Nephron progenitor cell (in vitro differentiated cells): ENCODE results near the gene CAMTA1.

Source experiments
- DNase-seq: peaks from one replicate; pipeline ENCODE4 v3.0.0; 2021
- H3K27ac Mint-ChIP-seq: 2 replicates; pipeline ENCODE4 v1.8.0; 2021; ENCODE audit warnings: mild to moderate bottlenecking, moderate library complexity, mixed read lengths
- H3K27me3 Mint-ChIP-seq: 2 replicates; pipeline ENCODE4 v1.8.0; 2021; ENCODE audit warnings: mild to moderate bottlenecking, low read depth, mixed read lengths; ENCODE audit not compliant: poor library complexity
- H3K36me3 Mint-ChIP-seq: 2 replicates; pipeline ENCODE4 v1.8.0; 2021; ENCODE audit warnings: low read depth, mixed read lengths
- H3K4me1 Mint-ChIP-seq: 2 replicates; pipeline ENCODE4 v1.8.0; 2021; ENCODE audit warnings: mixed read lengths
- H3K4me3 Mint-ChIP-seq: 2 replicates; pipeline ENCODE4 v1.8.0; 2021; ENCODE audit warnings: mild to moderate bottlenecking, moderate library complexity, mixed read lengths
- H3K9me3 Mint-ChIP-seq: 2 replicates; pipeline ENCODE4 v1.8.0; 2021; ENCODE audit warnings: mild to moderate bottlenecking, moderate library complexity, mixed read lengths
- CTCF ChIP-seq: fragments of 200-600 bp; sonication (generic); IDR thresholded peaks from 2 replicates; pipeline ENCODE4 v1.5.0; 2021; ENCODE audit warnings: antibody characterized with exemption

Gene CAMTA1

GRCh38 chr1:7641587-7642417, 856.5 kb downstream of the CAMTA1 start:
- no peak overlapping the region for H3K4me3 Mint-ChIP-seq
- no peaks in the 10 kb centered on the region for H3K9me3 Mint-ChIP-seq
- TF ChIP-seq CTCF = no peak
- peak; percentile 35 for DNase-seq
- H3K27me3 Mint-ChIP-seq = peaks cover 2% of the 10 kb centered on the region
- no peak overlapping the region for H3K27ac Mint-ChIP-seq
- H3K36me3 Mint-ChIP-seq = no peaks in the 10 kb centered on the region
- peaks cover 40% of the 10 kb centered on the region for H3K4me1 Mint-ChIP-seq

- H3K27me3 Mint-ChIP-seq = peaks cover 2% of the 10 kb centered on the region
- H3K4me1 Mint-ChIP-seq = peaks cover 40% of the 10 kb centered on the region
- H3K4me3 Mint-ChIP-seq = no peak overlapping the region
- no peak for DNase-seq
- no peaks in the 10 kb centered on the region for H3K36me3 Mint-ChIP-seq
- no peak for TF ChIP-seq CTCF
- H3K27ac Mint-ChIP-seq = no peak overlapping the region
- H3K9me3 Mint-ChIP-seq = no peaks in the 10 kb centered on the region
Measured at GRCh38 chr1:7642418-7642704, 857.1 kb downstream of the CAMTA1 start.

GRCh38 chr1:7642781-7643529, 857.7 kb downstream of the CAMTA1 start:
- no peaks in the 10 kb centered on the region for H3K27me3 Mint-ChIP-seq
- DNase-seq = no peak
- H3K36me3 Mint-ChIP-seq = no peaks in the 10 kb centered on the region
- peaks cover 40% of the 10 kb centered on the region for H3K4me1 Mint-ChIP-seq
- TF ChIP-seq CTCF = no peak
- H3K9me3 Mint-ChIP-seq = no peaks in the 10 kb centered on the region
- H3K27ac Mint-ChIP-seq = no peak overlapping the region
- no peak overlapping the region for H3K4me3 Mint-ChIP-seq

GRCh38 chr1:7643530-7643929, 858.3 kb downstream of the CAMTA1 start:
- H3K4me3 Mint-ChIP-seq = no peak overlapping the region
- H3K4me1 Mint-ChIP-seq = peaks cover 40% of the 10 kb centered on the region
- DNase-seq = no peak
- TF ChIP-seq CTCF = no peak
- H3K9me3 Mint-ChIP-seq = no peaks in the 10 kb centered on the region
- no peaks in the 10 kb centered on the region for H3K36me3 Mint-ChIP-seq
- H3K27me3 Mint-ChIP-seq = no peaks in the 10 kb centered on the region
- no peak overlapping the region for H3K27ac Mint-ChIP-seq

- Mint-ChIP-seq H3K9me3 (no peaks in the 10 kb centered on the region), H3K4me1 (peaks cover 40% of the 10 kb centered on the region), H3K27ac (no peak overlapping the region), H3K36me3 (no peaks in the 10 kb centered on the region), H3K27me3 (peaks cover 3% of the 10 kb centered on the region), H3K4me3 (peak overlapping the region; percentile 44)
- no peak for DNase-seq
- no peak for TF ChIP-seq CTCF
Measured at GRCh38 chr1:7644086-7644485, 858.8 kb downstream of the CAMTA1 start.
